Ishikawa (cell line): ENCODE measurements around the gene SOX6.

Experiments
- CEBPB ChIP-seq: IDR thresholded peaks from 2 replicates; pipeline ENCODE4 v1.6.1; 2012
- CREB1 ChIP-seq: IDR thresholded peaks from 2 replicates; pipeline ENCODE4 v1.6.1; 2012; ENCODE audit warnings: low read depth
- EGR1 ChIP-seq: IDR thresholded peaks from 2 replicates; pipeline ENCODE4 v1.6.1; 2012
- EP300 ChIP-seq: IDR thresholded peaks from 2 replicates; pipeline ENCODE4 v1.6.1; 2012; ENCODE audit warnings: borderline replicate concordance
- FOXM1 ChIP-seq: IDR thresholded peaks from 2 replicates; pipeline ENCODE4 v1.6.1; 2012; ENCODE audit warnings: low read depth, borderline replicate concordance
- NFIC ChIP-seq: IDR thresholded peaks from 2 replicates; pipeline ENCODE4 v1.6.1; 2012
- RAD21 ChIP-seq: IDR thresholded peaks from 2 replicates; pipeline ENCODE4 v1.6.1; 2012; ENCODE audit warnings: low read depth
- TAF1 ChIP-seq: IDR thresholded peaks from 2 replicates; pipeline ENCODE4 v1.6.1; 2012; ENCODE audit warnings: low read depth, mild to moderate bottlenecking
- TCF12 ChIP-seq: IDR thresholded peaks from 2 replicates; pipeline ENCODE4 v1.6.1; 2012; ENCODE audit warnings: low read depth
- TEAD4 ChIP-seq: IDR thresholded peaks from 2 replicates; pipeline ENCODE4 v1.6.1; 2012
- YY1 ChIP-seq: IDR thresholded peaks from 2 replicates; pipeline ENCODE4 v1.6.1; 2012; ENCODE audit warnings: low read depth
- ZBTB7A ChIP-seq: IDR thresholded peaks from 2 replicates; pipeline ENCODE4 v1.6.1; 2012; ENCODE audit warnings: low read depth
- TF ChIP-seq, protein P1 (sequence below): IDR thresholded peaks from 2 replicates; pipeline ENCODE4 v1.6.1; 2012
- TF ChIP-seq, protein P2 (sequence below): IDR thresholded peaks from 2 replicates; pipeline ENCODE4 v1.6.1; 2012
- TF ChIP-seq, protein P3 (sequence below): IDR thresholded peaks from 2 replicates; pipeline ENCODE4 v1.6.1; 2012; ENCODE audit warnings: low read depth, mild to moderate bottlenecking

Gene SOX6

DNA sequence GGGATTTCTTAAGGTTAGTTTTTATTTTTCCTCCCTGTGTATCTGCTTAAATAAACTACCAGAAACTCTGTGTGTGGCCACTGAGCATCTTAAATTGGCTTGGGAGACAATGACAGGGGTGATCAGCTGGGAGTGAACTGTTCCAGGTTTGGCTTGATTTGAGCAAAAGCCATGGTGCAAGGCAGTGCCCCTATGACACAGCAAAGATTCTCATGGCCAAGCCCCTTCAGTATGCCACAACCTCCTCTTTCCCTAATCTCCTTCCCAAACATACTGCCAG is 370.5 kb downstream of the SOX6 start:
- no peak for TF ChIP-seq TEAD4
- TF ChIP-seq EGR1, result no peak
- TF ChIP-seq EP300, result no peak
- TF ChIP-seq, protein P1, sequence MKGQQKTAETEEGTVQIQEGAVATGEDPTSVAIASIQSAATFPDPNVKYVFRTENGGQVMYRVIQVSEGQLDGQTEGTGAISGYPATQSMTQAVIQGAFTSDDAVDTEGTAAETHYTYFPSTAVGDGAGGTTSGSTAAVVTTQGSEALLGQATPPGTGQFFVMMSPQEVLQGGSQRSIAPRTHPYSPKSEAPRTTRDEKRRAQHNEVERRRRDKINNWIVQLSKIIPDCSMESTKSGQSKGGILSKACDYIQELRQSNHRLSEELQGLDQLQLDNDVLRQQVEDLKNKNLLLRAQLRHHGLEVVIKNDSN, result no peak
- TF ChIP-seq, protein P2, sequence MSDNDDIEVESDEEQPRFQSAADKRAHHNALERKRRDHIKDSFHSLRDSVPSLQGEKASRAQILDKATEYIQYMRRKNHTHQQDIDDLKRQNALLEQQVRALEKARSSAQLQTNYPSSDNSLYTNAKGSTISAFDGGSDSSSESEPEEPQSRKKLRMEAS, result no peak
- no peak for TF ChIP-seq RAD21
- TF ChIP-seq TCF12, result no peak
- TF ChIP-seq NFIC, result no peak
- no peak for TF ChIP-seq CREB1
- TF ChIP-seq FOXM1, result no peak
- TF ChIP-seq TAF1, result no peak
- TF ChIP-seq YY1, result no peak

DNA sequence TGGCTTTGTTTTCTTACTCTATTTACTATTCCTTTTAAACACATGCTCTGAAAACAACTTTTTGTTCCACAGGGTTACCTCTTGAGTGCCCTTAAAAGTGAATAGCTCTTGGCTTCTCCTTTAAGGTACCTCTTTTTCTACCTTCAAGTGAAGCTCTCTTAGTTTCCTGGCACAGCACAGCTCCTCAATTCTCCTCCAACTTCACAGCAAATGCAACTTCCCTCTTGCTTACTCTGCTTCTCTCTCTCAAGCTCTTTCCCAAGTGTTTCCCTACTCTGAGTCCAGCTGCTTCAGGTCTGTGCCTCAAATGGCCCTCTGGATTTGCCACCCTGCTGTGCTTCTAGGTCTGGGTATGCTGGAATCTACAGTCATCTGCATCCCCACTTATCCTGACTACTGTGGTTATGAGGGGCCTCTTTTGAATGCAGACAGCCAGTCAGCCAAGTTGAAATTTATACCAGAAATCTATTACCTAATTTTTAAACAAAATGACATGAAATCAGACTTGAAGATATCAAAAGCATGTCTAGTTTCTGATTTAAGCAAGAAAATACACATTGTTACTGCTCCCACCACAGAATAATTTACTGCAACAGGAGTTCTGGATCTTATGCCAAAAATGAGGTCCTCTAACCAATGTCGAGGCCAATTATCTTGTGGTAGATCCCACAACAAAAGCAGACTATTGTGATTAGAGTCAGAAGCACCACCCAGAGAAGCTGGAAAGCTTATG is 371.1 kb downstream of the SOX6 start:
- TF ChIP-seq YY1 (no peak), TEAD4 (no peak), NFIC (no peak), CREB1 (no peak), ZBTB7A (no peak), CEBPB (no peak)
- TF ChIP-seq, protein P2, result no peak

DNA sequence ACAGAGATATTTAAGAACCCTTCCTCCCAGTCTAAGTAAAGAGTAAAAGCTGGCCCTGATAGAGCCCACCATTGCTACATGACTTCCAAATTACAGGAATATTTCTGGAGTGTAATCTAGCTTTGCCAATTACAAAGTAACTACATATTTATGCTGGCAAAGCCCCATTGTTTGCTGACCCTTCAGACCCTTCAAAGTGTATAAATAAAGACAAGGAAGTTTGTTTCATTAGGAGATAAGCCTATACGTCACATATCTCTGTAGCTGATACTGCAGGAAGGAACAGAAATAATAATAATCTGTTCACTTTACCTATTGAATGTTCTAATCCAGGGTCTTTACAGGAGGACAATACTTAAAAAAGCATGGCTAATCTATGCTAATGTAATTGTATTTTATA is 375.1 kb downstream of the SOX6 start:
- TF ChIP-seq TAF1 (no peak), CREB1 (no peak), CEBPB (no peak), TEAD4 (no peak), FOXM1 (no peak), YY1 (no peak), NFIC (no peak), EGR1 (no peak), ZBTB7A (no peak), RAD21 (no peak), TCF12 (no peak), EP300 (no peak)
- TF ChIP-seq, protein P2, result no peak
- TF ChIP-seq, protein P1, result no peak
- TF ChIP-seq, protein P3, sequence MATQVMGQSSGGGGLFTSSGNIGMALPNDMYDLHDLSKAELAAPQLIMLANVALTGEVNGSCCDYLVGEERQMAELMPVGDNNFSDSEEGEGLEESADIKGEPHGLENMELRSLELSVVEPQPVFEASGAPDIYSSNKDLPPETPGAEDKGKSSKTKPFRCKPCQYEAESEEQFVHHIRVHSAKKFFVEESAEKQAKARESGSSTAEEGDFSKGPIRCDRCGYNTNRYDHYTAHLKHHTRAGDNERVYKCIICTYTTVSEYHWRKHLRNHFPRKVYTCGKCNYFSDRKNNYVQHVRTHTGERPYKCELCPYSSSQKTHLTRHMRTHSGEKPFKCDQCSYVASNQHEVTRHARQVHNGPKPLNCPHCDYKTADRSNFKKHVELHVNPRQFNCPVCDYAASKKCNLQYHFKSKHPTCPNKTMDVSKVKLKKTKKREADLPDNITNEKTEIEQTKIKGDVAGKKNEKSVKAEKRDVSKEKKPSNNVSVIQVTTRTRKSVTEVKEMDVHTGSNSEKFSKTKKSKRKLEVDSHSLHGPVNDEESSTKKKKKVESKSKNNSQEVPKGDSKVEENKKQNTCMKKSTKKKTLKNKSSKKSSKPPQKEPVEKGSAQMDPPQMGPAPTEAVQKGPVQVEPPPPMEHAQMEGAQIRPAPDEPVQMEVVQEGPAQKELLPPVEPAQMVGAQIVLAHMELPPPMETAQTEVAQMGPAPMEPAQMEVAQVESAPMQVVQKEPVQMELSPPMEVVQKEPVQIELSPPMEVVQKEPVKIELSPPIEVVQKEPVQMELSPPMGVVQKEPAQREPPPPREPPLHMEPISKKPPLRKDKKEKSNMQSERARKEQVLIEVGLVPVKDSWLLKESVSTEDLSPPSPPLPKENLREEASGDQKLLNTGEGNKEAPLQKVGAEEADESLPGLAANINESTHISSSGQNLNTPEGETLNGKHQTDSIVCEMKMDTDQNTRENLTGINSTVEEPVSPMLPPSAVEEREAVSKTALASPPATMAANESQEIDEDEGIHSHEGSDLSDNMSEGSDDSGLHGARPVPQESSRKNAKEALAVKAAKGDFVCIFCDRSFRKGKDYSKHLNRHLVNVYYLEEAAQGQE, result no peak

DNA sequence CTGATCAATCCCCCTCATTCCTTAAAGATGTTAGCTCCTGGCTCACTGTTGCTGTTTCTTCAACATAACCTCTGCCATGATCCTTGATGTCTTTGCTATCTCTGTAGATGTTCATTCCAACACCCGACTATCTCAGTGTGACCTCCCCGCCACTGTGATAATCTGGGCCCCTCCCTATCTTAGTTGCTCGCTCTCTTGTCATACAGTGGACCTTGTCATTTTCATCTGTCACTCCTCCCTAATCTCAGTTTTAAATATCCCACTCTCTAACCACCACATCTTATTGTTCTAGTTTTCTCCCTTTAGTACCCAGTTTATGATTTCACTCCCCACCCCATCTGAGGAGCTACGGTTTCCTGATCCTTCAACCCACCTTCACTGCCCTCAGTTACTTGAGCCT is 379.2 kb downstream of the SOX6 start:
- no peak for TF ChIP-seq TCF12
- TF ChIP-seq, protein P1, result no peak

DNA sequence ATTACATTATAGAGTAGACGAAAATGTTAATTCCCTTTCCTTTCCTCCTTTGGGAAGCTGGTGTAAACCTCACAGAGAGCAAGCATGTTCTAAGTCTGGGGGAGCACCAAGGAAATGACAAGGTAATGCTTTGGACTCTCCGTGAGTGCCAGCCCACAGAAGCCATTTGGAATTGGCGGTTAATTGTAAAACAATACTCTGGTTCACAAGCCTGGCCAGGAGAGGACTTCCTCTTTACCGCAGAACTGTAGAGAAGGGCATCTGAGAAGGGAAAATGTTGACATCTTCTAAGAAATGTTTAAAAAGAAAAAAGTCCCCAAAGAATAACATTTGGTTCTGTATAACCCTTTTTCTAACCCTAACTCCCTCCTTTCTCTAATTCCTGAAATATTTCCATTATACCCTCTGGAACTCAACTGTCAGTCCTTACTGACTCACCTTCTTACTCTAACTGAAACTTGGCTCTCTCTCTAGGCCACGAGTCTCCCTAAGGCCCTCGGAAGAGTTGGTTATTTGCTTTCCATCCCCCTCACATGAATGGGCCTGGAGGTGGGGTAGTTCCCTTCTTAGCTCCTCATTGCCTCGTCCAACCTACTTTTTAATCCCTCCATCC is 379.8 kb downstream of the SOX6 start:
- TF ChIP-seq EGR1 (no peak), YY1 (no peak), FOXM1 (no peak), TAF1 (no peak), TEAD4 (no peak)
- TF ChIP-seq, protein P2, result no peak
- TF ChIP-seq, protein P1, result no peak
- TF ChIP-seq, protein P3, result no peak
